ENCODE data around the gene RBM22.

RBM22 gene

GRCh38 chr5:150651382-150651781, 49.5 kb downstream of the RBM22 start:
- peaks cover 6 to 11% of the 10 kb centered on the region in 2 experiments for H3K4me1 ChIP-seq (ENCODE audit: control insufficient read depth in 1 of 2, insufficient read depth in 1 of 2, low read depth in 1 of 2, low read length in 1 of 2)
- no peak overlapping the region for H3K4me3 ChIP-seq (ENCODE audit: low read depth in 1 of 2, low read length in 1 of 2)
- no peaks in the 10 kb centered on the region for H3K36me3 ChIP-seq
- TF ChIP-seq CTCF (IDR thresholded peaks at IDR 0.05) = no peak
- H3K9me3 ChIP-seq = no peaks in the 10 kb centered on the region
- peaks cover 13% of the 10 kb centered on the region for H3K27me3 ChIP-seq
- no peak overlapping the region for H3K27ac ChIP-seq

GRCh38 chr5:150650021-150651006, 50.5 kb downstream of the RBM22 start:
- TF ChIP-seq CTCF (IDR thresholded peaks at IDR 0.05) = no peak
- Histone ChIP-seq H3K36me3 (no peaks in the 10 kb centered on the region), H3K27ac (no peak overlapping the region), H3K4me1 (ENCODE audit: control insufficient read depth in 1 of 2, insufficient read depth in 1 of 2, low read depth in 1 of 2, low read length in 1 of 2) (peaks cover 0 to 4% of the 10 kb centered on the region in 2 experiments), H3K4me3 (ENCODE audit: low read depth in 1 of 2, low read length in 1 of 2) (no peak overlapping the region), H3K9me3 (no peaks in the 10 kb centered on the region), H3K27me3 (peaks cover 5% of the 10 kb centered on the region)

- H3K27me3 ChIP-seq = peaks cover 5% of the 10 kb centered on the region
- H3K36me3 ChIP-seq = no peaks in the 10 kb centered on the region
- H3K9me3 ChIP-seq = no peaks in the 10 kb centered on the region
- H3K4me3 ChIP-seq (ENCODE audit: low read depth in 1 of 2, low read length in 1 of 2) = no peak overlapping the region
- peaks cover 0 to 3% of the 10 kb centered on the region in 2 experiments for H3K4me1 ChIP-seq (ENCODE audit: control insufficient read depth in 1 of 2, insufficient read depth in 1 of 2, low read depth in 1 of 2, low read length in 1 of 2)
- H3K27ac ChIP-seq = no peak overlapping the region
- no peak for TF ChIP-seq CTCF (IDR thresholded peaks at IDR 0.05)
Observed at GRCh38 chr5:150649108-150650020, 51.5 kb downstream of the RBM22 start.

- Histone ChIP-seq H3K27ac (no peak overlapping the region), H3K4me1 (ENCODE audit: control insufficient read depth in 1 of 2, insufficient read depth in 1 of 2, low read depth in 1 of 2, low read length in 1 of 2) (no peaks in the 10 kb centered on the region), H3K36me3 (no peaks in the 10 kb centered on the region), H3K27me3 (peaks cover under 1% of the 10 kb centered on the region), H3K4me3 (ENCODE audit: low read depth in 1 of 2, low read length in 1 of 2) (no peak overlapping the region), H3K9me3 (no peaks in the 10 kb centered on the region)
- TF ChIP-seq CTCF (IDR thresholded peaks at IDR 0.05) = no peak
Observed at GRCh38 chr5:150648294-150649107, 52.4 kb downstream of the RBM22 start.

Data from neutrophil (primary cell).